Measurements from ENCODE around the gene CLTB.

GRCh38 chr5:176412517-176413254 is 3.7 kb downstream of the CLTB start:
- TF ChIP-seq POLR2AphosphoS5 (IDR thresholded peaks at IDR 0.05) (no peak), CTCF (IDR thresholded peaks at IDR 0.05) (no peak), EP300 (IDR thresholded peaks at IDR 0.05; ENCODE audit: low read depth) (no peak)
